CD14-positive monocyte (primary cell): ENCODE data around the gene CDK5. TPM values are rescaled to one million over a fixed set of nuclear protein-coding genes. Genes with fewer than 3 reads are reported as not detected.

Experiments
- DNase-seq, 3 donors: peaks; one replicate each; pipeline ENCODE4 v3.0.0-alpha.2; 2011 to 2022
- H2AFZ ChIP-seq: 2 replicates; pipeline ENCODE4 v1.6.0; 2012; ENCODE audit warnings: mild to moderate bottlenecking, low read depth, low read length, inconsistent platforms; ENCODE audit not compliant: insufficient read depth, poor library complexity, severe bottlenecking
- H3K27ac ChIP-seq, 2 donors: 1 replicate in 1 of 2; 2 replicates in 1 of 2; pipeline ENCODE4 v1.5.1; 2012 to 2013; ENCODE audit warnings: low read length in 2 of 2, control low read depth in 1 of 2, inconsistent platforms in 1 of 2, low read depth in 1 of 2, mild to moderate bottlenecking in 1 of 2
- H3K27me3 ChIP-seq, 2 donors: one replicate each; pipeline versions ENCODE4 v1.6.0 to v1.6.1; 2011 to 2013; ENCODE audit warnings: low read length in 2 of 2; ENCODE audit not compliant: control insufficient read depth in 2 of 2, insufficient read depth in 2 of 2
- H3K36me3 ChIP-seq, 2 donors: replicated peaks in 1 of 2; 1 replicate in 1 of 2; 2 replicates in 1 of 2; pipeline versions ENCODE4 v1.5.1 to v1.6.1; 2012 to 2013; ENCODE audit warnings: low read length in 2 of 2, control low read depth in 1 of 2, inconsistent platforms in 1 of 2, mild to moderate bottlenecking in 1 of 2; ENCODE audit not compliant: insufficient read depth in 2 of 2, control insufficient read depth in 1 of 2
- H3K4me1 ChIP-seq, 2 donors: 1 replicate in 1 of 2; 2 replicates in 1 of 2; pipeline versions ENCODE4 v1.5.1 to v1.6.1; 2012 to 2013; ENCODE audit warnings: low read length in 2 of 2, control low read depth in 1 of 2, inconsistent platforms in 1 of 2, mild to moderate bottlenecking in 1 of 2, moderate library complexity in 1 of 2; ENCODE audit not compliant: insufficient read depth in 2 of 2, control insufficient read depth in 1 of 2
- H3K4me2 ChIP-seq: replicated peaks from 2 replicates; pipeline ENCODE3; 2012; ENCODE audit warnings: low read length, moderate library complexity, mild to moderate bottlenecking; ENCODE audit not compliant: poor library complexity, severe bottlenecking; ENCODE audit errors: extremely low read depth
- H3K4me3 ChIP-seq, 3 experiments: fragments of 200-600 bp in 1 of 3; sonication (generic) in 1 of 3; replicated peaks in 1 of 3; 1 replicate in 2 of 3; 2 replicates in 1 of 3; pipeline ENCODE4 v1.5.1; 2011 to 2013; ENCODE audit warnings: low read length in 3 of 3, mild to moderate bottlenecking in 3 of 3, control low read depth in 2 of 3, low read depth in 2 of 3, inconsistent platforms in 1 of 3, moderate library complexity in 1 of 3
- H3K79me2 ChIP-seq: 2 replicates; pipeline ENCODE4 v1.6.0; 2012; ENCODE audit warnings: mild to moderate bottlenecking, control low read depth, inconsistent platforms, low read length, moderate library complexity; ENCODE audit not compliant: insufficient read depth
- H3K9ac ChIP-seq: 2 replicates; pipeline ENCODE4 v1.6.0; 2017; ENCODE audit warnings: low read length, mild to moderate bottlenecking; ENCODE audit not compliant: insufficient read depth, poor library complexity, severe bottlenecking
- H3K9me3 ChIP-seq, 2 donors: replicated peaks in 1 of 2; 1 replicate in 1 of 2; 2 replicates in 1 of 2; pipeline versions ENCODE4 v1.5.1 to v1.6.1; 2012 to 2013; ENCODE audit warnings: low read length in 2 of 2, control low read depth in 1 of 2; ENCODE audit not compliant: control insufficient read depth in 1 of 2, insufficient read depth in 1 of 2
- H4K20me1 ChIP-seq: 2 replicates; pipeline ENCODE4 v1.6.0; 2012; ENCODE audit warnings: mild to moderate bottlenecking, low read length, control low read depth, moderate library complexity; ENCODE audit not compliant: insufficient read depth
- H3K27ac Mint-ChIP-seq, 7 donors: one replicate each; pipeline ENCODE4 v1.8.0; 2020; ENCODE audit warnings: mild to moderate bottlenecking in 7 of 7, mixed read lengths in 7 of 7, moderate library complexity in 6 of 7, inconsistent platforms in 2 of 7
- H3K27me3 Mint-ChIP-seq, 3 donors: one replicate each; pipeline ENCODE4 v1.8.0; 2021 to 2022; ENCODE audit warnings: low read depth in 3 of 3, mild to moderate bottlenecking in 3 of 3, mixed read lengths in 3 of 3, moderate library complexity in 3 of 3, inconsistent platforms in 1 of 3
- H3K36me3 Mint-ChIP-seq, 2 donors: one replicate each; pipeline ENCODE4 v1.8.0; 2020; ENCODE audit warnings: mixed read lengths in 2 of 2, inconsistent platforms in 1 of 2, mild to moderate bottlenecking in 1 of 2
- H3K4me1 Mint-ChIP-seq: one replicate; pipeline ENCODE4 v1.8.0; 2020; ENCODE audit warnings: mild to moderate bottlenecking, mixed read lengths
- H3K4me3 Mint-ChIP-seq, 2 donors: one replicate each; pipeline ENCODE4 v1.8.0; 2020; ENCODE audit warnings: mild to moderate bottlenecking in 2 of 2, mixed read lengths in 2 of 2, moderate library complexity in 1 of 2
- H3K9me3 Mint-ChIP-seq, 7 donors: one replicate each; pipeline ENCODE4 v1.8.0; 2020 to 2022; ENCODE audit warnings: mixed read lengths in 7 of 7, mild to moderate bottlenecking in 6 of 7, moderate library complexity in 6 of 7, inconsistent platforms in 2 of 7
- WGBS: methylation state at CpG from one replicate; pipeline ENCODE4 v1.1.5; 2013; ENCODE audit warnings: missing lambda C conversion rate; ENCODE audit not compliant: insufficient coverage; 5-methylcytosine and 5-hydroxymethylcytosine counted together
- intact Hi-C, 2 donors: fragments of 100-400 bp; cut with micrococcal nuclease; formaldehyde crosslinking; loops; one replicate each; pipeline versions ENCODE4 v1.15.0 to v1.15.1; 2023
- polyA plus RNA-seq, 3 donors: library from polyadenylated mRNA; depleted of rRNA in 1 of 3; unstranded in 2 of 3; stranded (reverse) in 1 of 3; fragments of 300-500 nt in 2 of 3; fragments of >200 nt in 1 of 3; fragmentation: Illumina TruSeq in 2 of 3; gene quantifications; 1 replicate in 2 of 3; 2 replicates in 1 of 3; pipeline ENCODE4 v1.2.3, GENCODE V29; 2012 to 2021
- TF ChIP-seq, protein P1 (sequence below): fragments of 200-600 bp; IDR thresholded peaks from one replicate; pipeline ENCODE4 v1.8.0; 2022; ENCODE audit warnings: antibody characterized with exemption, mild to moderate bottlenecking

Gene CDK5
- polyA plus RNA-seq, 3 donors, result 14.9 to 31.2 (median 24.9) TPM

- Histone ChIP-seq H3K79me2 (peaks cover 43% of the 10 kb centered on the region), H4K20me1 (peaks cover 48% of the 10 kb centered on the region), H3K4me3 (peak overlapping the region; percentile 73 to 98 (median 95)), H3K27me3 (no peaks in the 10 kb centered on the region), H3K36me3 (peaks cover 0 to 2% of the 10 kb centered on the region in 2 donors), H2AFZ (peak overlapping the region; percentile 39), H3K9me3 (no peaks in the 10 kb centered on the region), H3K4me2 (peak overlapping the region; percentile 92), H3K4me1 (peaks cover 64 to 84% of the 10 kb centered on the region in 2 donors), H3K27ac (peak overlapping the region; percentile 97 to 99), H3K9ac (peak overlapping the region; percentile 90)
- TF ChIP-seq, protein P1, sequence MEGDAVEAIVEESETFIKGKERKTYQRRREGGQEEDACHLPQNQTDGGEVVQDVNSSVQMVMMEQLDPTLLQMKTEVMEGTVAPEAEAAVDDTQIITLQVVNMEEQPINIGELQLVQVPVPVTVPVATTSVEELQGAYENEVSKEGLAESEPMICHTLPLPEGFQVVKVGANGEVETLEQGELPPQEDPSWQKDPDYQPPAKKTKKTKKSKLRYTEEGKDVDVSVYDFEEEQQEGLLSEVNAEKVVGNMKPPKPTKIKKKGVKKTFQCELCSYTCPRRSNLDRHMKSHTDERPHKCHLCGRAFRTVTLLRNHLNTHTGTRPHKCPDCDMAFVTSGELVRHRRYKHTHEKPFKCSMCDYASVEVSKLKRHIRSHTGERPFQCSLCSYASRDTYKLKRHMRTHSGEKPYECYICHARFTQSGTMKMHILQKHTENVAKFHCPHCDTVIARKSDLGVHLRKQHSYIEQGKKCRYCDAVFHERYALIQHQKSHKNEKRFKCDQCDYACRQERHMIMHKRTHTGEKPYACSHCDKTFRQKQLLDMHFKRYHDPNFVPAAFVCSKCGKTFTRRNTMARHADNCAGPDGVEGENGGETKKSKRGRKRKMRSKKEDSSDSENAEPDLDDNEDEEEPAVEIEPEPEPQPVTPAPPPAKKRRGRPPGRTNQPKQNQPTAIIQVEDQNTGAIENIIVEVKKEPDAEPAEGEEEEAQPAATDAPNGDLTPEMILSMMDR, result no peak
- Mint-ChIP-seq H3K9me3 (peaks cover 0 to 3% (median 0%) of the 10 kb centered on the region in 7 donors), H3K27me3 (peaks cover 0 to 2% (median 0%) of the 10 kb centered on the region in 3 donors), H3K27ac (peak overlapping the region; percentile 72 to 93 (median 83)), H3K4me1 (peaks cover 65% of the 10 kb centered on the region), H3K4me3 (peak overlapping the region; percentile 90 to 94), H3K36me3 (peaks cover 13 to 15% of the 10 kb centered on the region in 2 donors)
- intact Hi-C loops, result loop anchor here (2.0 to 10.0 kb wide), 3 partner anchors 28 to 712 kb away; partner anchors contain the start of genes SLC4A2 (in 1 of the 2) and ZNF775 (in 1 of the 2)
- WGBS, result under 1% methylated on average over 55 of the region's 56 CpGs
- no peak for DNase-seq
These were observed 29.1 kb upstream of the CDK5 start for GRCh38 chr7:151086802-151087244.

GRCh38 chr7:151085691-151086620 lies 28.3 kb upstream of the CDK5 start, which contains the start of gene AGAP3:
AGAP3 (plus strand) TSS chr7:151086475; CDS start chr7:151086742, 267 bp downstream.
- Mint-ChIP-seq H3K27me3 (peaks cover 0 to 2% (median 0%) of the 10 kb centered on the region in 3 donors), H3K4me3 (peak within 1 kb of the TSS; percentile 90 to 94), H3K27ac (peak within 1 kb of the TSS; percentile 79 to 94 (median 89)), H3K9me3 (peaks cover 0 to 3% (median 0%) of the 10 kb centered on the region in 7 donors), H3K36me3 (peaks cover 5 to 8% of the 10 kb centered on the region in 2 donors), H3K4me1 (peaks cover 59% of the 10 kb centered on the region)
- Histone ChIP-seq H4K20me1 (peaks cover 39% of the 10 kb centered on the region), H3K4me3 (peak within 1 kb of the TSS; percentile 73 to 98 (median 95)), H3K9ac (peak within 1 kb of the TSS; percentile 90), H3K27me3 (no peaks in the 10 kb centered on the region), H3K4me1 (peaks cover 64 to 85% of the 10 kb centered on the region in 2 donors), H3K79me2 (peaks cover 39% of the 10 kb centered on the region), H3K36me3 (no peaks in the 10 kb centered on the region), H2AFZ (peak within 1 kb of the TSS; percentile 77), H3K9me3 (no peaks in the 10 kb centered on the region), H3K4me2 (peak within 1 kb of the TSS; percentile 92), H3K27ac (peak within 1 kb of the TSS; percentile 97 to 99)
- WGBS, result under 1% methylated on average over 72 of the region's 84 CpGs
- DNase-seq, result peak; percentile 59 to 86 (median 83)
- intact Hi-C loops, result loop anchor here (2.0 to 10.0 kb wide), 3 partner anchors 27 to 711 kb away; partner anchors contain the start of genes SLC4A2 (in 1 of the 2) and ZNF775 (in 1 of the 2)
- TF ChIP-seq, protein P1, result no peak
